ENCODE results near the gene KNG1. TPM values are rescaled to one million over a fixed set of nuclear protein-coding genes. Genes with fewer than 3 reads are reported as not detected.

The KNG1 gene
- total RNA-seq: not detected in 2 replicates

GRCh38 chr3:186717039-186717457 lies at the start of gene KNG1:
Gene KNG1 (plus strand): TSS chr3:186717359. CDS start chr3:186717543, 184 bp downstream.

GRCh38 chr3:186783058-186783730 lies 66.0 kb downstream of the KNG1 start, which contains the start of gene EIF4A2:
Gene EIF4A2 (plus strand): TSS chr3:186783577. CDS start chr3:186783611, 34 bp downstream.

Other genes with a start within 250 kb of the KNG1 start
- gene CRYGS, start 173.0 kb upstream of the KNG1 start, total RNA-seq: 0.43 and 1.0 TPM in 2 replicates
- gene TBCCD1, start 150.0 kb upstream of the KNG1 start, total RNA-seq: 10.2 and 13.6 TPM in 2 replicates
- 55.0 and 64.8 TPM in 2 replicates for gene DNAJB11, start 146.6 kb upstream of the KNG1 start, total RNA-seq
- not detected in 2 replicates for gene AHSG, start 104.3 kb upstream of the KNG1 start, total RNA-seq
- gene FETUB, start 77.0 kb upstream of the KNG1 start, total RNA-seq: not detected in 2 replicates
- under 0.01 TPM in 1 of 2 replicates, not detected in the other for gene HRG, start 51.3 kb upstream of the KNG1 start, total RNA-seq
- gene EIF4A2, start 66.2 kb downstream of the KNG1 start, total RNA-seq: 564 and 888 TPM in 2 replicates
- 9.9 and 10.1 TPM in 2 replicates for gene RFC4, start 89.1 kb downstream of the KNG1 start, total RNA-seq
- gene ADIPOQ, start 125.4 kb downstream of the KNG1 start, total RNA-seq: not detected in 2 replicates
- gene ST6GAL1, start 213.2 kb downstream of the KNG1 start, total RNA-seq: 0.43 and 1.7 TPM in 2 replicates

All from smooth muscle cell of bladder (primary cell).